NCI-H2196 treated with DMSO at 0.1 percent for 48 hours (cell line): ENCODE data around the gene KCNQ1.

Source experiments
- DNase-seq: peaks from one replicate; lab custom pipeline; 2025; ENCODE audit not compliant: unreplicated experiment; lab: John Stamatoyannopoulos, UW

Gene KCNQ1

GRCh38 chr11:2752204-2752770, 307.5 kb downstream of the KCNQ1 start:
- DNase-seq, result no peak

DNA sequence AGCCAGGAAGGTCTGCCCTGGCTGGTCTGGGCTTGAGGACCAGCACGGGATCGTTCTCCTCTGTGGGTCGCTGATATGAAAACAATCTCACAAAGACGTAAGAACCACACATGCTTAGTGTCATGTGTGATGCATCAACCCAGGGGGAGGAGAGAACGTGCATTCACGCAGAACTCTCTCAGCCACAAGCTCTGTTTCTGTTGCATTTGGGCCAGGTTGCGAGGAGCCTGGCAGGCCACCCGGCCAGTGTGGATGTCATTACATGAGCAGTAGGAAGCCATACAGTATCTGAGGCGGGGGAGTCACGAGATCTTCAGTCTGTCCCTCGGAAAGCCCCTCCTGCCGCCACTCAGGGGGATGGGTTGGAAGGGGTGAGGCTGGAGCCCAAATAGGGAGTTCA, 308.1 kb downstream of the KCNQ1 start:
- no peak for DNase-seq

- DNase-seq, result no peak
Observed at GRCh38 chr11:2754008-2754407, 309.2 kb downstream of the KCNQ1 start.

DNA sequence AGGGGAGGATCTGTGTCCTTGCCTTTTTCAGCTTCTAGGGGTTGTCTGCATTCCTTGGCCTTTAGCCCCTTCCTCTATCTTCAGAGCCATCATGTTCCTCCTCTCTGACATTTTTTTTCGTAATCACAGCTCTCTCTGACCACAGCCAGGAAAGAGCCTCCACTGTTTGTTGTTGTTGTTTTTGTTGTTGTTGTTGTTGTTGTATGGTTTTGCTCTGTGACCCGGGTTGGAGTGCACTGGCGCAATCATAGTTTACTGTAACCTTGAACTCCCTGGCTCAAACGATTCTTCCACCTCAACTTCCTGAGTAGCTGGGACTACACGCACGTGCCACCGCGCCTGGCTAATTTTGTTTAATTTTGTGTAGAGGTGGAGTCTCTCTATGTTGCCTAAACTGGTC, 310.3 kb downstream of the KCNQ1 start:
- no peak for DNase-seq

GRCh38 chr11:2758751-2759150, 313.9 kb downstream of the KCNQ1 start:
- no peak for DNase-seq

DNA sequence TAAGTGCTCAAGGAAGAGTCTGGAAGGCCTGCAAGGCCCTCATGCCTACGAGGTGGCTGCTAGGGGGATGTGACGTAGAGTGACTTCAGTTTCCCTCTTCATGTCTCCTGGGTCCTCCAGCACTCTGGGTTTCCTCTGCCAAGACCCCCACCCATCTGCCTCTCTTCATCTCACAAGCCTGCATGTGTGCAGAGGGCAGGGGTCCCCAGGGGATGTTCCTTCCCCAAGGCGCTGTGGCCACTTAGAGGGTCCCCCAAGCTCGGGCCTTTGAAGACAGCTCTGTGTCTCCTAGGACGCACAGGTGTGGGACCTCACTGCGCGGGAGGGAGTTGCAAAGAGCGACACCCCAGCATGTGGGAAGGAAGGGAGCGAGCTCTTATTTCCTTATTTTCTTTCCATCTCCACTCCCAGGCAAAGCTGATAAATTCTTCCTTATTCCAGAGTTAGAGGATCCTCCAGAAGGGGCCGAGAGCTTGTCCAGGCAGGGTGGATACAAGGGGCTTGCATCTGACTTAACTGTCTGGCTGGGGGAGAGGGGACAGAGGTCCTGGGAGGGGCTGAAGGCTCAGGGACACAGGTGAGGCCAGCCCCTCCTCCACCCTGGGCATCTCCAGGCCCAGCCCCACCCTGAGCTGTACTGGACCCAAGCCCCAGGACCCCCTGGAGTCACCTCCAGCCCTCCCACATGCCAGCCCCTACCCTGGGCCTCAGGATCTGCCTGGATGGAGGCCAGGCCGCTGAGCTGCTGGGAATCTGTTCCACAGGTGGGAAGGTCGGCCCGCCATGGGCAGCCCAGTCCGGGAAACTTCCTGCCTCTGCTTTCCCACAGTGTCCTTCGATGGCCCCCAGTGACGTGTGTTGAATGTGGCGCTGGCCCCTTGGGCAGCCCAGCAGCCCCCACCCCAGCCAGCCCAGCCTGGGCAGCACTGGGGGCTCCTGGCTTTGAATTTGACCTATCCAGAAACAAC, 314.7 kb downstream of the KCNQ1 start:
- DNase-seq, result no peak

DNA sequence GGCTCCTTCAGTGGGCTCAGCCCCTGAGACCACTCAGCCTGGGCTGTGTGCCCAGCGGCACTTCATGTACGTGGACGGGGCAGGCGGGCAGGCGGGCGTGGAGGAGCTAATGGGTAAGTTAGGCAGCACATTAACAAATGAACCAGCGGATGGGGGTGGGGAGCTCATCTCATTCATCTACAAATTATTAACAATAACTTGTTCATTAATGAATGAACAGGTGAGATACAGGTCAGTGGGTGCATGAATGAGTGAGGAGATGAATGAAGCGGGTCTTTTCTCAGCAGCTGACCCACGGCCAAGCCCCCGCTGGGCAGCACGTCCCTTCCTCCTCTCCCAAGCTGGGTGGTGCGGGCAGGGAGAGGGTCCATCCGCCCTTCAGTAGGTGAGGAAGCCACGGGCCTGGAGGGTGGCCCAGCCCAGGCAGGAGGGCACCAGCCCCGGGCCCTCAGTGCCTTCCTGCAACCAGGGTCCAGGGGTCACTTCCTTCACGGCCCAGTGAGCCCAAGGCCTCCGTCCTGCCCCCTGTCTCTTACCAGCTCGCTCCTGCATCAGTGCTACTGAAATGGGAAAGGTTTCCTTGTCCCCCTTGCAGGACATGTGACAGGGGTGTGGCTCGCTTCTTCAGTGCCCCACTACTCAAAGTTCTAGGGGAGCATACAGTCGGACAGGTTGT, 315.5 kb downstream of the KCNQ1 start:
- DNase-seq, result no peak

- no peak for DNase-seq
Observed at GRCh38 chr11:2761131-2762030, 316.6 kb downstream of the KCNQ1 start.

DNA sequence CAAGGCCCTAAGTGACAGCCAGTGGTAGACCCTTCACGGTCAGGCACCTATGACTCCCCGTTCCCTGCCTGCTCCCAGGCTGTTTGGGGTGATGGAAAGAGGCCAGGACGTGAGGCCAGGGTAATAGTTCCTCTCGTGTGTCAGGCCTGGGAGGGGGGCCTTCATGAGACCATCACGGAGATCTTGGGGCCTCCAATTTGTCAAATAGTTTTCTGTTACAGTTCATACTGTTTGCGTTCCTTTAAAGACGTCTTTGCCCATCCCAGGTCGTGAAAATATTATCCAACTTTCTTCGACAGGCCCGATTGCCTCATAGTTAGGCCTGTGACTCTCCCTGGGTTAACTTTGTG, 317.2 kb downstream of the KCNQ1 start:
- DNase-seq, result no peak

DNA sequence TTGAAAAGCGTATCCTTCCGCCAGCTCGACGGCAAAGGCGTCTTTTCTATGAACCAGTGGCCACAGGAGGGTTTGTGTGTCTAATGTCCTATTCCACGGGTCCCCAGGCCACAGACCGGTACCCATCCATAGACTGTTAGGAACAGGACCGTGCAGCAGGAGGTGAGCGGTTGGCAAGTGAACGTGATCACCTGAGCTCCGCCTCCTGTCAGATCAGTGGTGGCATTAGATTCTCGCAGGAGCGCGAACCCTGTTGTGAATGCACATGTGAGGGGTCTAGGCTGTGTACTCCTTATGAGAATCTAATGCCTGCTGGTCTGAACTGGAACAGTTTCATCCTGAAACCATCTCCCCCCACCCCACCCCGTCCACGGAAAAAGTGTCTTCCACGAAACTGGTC, 317.6 kb downstream of the KCNQ1 start:
- DNase-seq, result no peak

GRCh38 chr11:2763984-2764383, 319.2 kb downstream of the KCNQ1 start:
- DNase-seq, result no peak

DNA sequence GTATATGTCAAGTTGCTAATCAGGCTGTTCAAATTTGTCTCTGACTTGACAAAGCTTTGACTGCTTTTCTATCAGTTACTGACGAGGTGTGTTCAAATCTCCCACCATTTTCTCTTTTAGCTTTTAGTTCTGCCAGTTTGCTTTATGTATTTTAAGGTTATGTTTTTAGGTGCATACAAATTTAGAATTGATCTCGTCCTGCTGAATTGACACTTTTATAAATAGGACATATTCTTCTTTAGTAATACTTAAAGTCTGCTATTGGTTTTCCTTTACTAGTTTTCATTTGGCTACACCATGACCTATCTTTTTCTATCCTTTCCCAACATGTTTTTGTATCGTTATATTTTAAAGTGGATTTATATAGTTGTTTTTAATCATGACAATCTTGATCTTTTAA, 320.7 kb downstream of the KCNQ1 start:
- no peak for DNase-seq

GRCh38 chr11:2766166-2766565, 321.4 kb downstream of the KCNQ1 start:
- DNase-seq, result no peak

- DNase-seq, result no peak
Observed at GRCh38 chr11:2767071-2767470, 322.3 kb downstream of the KCNQ1 start.

DNA sequence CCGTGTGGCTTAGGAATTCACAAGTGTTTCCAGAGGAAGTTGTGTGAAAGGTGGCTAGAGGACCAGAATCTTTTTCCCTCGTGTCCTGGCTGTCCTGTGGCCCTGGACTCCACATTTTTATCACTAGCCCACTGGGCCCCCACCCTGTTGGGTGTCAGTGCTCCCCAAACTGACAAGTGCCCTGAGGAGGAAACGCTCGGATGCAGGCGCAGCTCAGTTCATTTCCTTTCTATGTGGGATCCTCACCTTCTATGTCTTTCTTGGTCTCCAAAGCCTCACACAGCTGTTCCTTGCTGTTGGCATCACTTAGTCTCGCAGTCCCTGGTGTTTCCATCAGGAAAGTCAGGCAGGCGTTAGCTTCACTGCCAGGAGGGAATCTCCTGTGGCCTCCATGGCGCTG, 323.0 kb downstream of the KCNQ1 start:
- no peak for DNase-seq

- DNase-seq, result no peak
Observed at GRCh38 chr11:2768471-2769408, 323.9 kb downstream of the KCNQ1 start.

GRCh38 chr11:2769409-2770095, 324.7 kb downstream of the KCNQ1 start:
- DNase-seq, result no peak

DNA sequence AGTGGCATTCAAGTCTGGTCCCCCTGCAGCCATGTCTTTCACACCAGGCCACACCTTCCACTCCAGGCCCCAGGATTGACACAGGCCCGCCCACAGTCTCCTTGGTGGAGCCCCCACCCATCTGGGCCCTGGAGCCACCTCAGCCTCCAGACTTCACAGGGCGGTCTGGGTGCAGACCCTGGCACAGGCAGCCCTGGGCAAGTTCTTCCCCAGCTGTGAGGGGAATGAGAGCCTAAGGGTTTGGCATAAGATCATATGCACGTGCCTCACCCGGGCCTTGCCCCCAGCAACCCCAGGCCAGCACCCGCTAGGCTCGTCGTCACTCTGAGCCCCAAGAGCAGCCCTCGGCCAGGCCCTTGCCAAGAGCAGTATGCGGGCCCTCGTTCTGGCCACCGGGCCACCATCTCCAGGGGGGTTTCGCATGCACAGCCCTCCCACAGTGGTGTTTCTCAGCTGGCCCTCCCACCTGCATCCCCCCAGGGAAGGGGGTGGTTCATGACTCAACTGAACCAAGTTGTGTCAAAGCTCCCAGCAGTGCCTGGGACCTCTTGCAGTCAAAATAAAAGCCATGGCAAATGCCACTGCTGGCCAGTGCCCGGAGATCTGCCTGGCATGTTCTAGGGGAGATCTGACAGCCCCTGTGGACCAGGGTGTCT, 325.4 kb downstream of the KCNQ1 start:
- no peak for DNase-seq

DNA sequence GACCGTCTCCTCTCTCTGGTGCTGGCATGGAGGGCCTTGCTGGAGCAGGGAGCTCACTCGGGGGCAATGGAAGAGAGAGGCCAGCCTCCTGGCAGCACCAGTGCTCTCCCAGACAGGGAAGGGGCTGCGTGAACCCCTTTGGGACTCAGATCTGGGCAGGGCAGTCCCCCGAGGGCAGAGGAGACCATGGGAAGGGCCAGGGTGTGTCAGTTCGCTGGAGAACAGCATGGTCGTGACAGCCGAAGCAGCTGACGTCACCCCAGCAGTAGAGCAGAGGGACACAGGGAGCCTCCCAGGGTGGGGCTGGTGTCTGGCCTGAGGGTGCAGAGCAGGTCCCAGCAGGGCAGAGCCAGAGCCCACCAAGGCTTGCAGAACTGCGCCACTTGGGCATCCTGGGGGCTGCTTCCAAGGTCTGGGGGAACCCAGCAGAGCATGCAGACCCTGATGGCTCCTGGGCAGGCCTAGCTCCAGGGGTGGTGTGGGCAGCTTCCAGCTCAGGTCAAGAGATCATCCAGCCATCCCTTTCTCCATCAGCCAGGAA, 326.0 kb downstream of the KCNQ1 start:
- DNase-seq, result no peak
